ENCODE measurements around the gene SMIM1. TPM values are rescaled to one million over a fixed set of nuclear protein-coding genes. Genes with fewer than 3 reads are reported as not detected.

Gene SMIM1
- total and polyA plus RNA-seq, 9 of the 15 experiments (the other 6 are each of a cell fraction or from before 2014, with no cell fraction given), result 2.3 to 125 (median 24.3) TPM

- TF ChIP-seq CTBP1 (IDR thresholded peaks at IDR 0.05; ENCODE audit: borderline replicate concordance) (no peak), KLF6 (CRISPR knock-in tag; IDR thresholded peaks at IDR 0.05; ENCODE audit: borderline replicate concordance) (no peak), NR2F6 (CRISPR knock-in tag; IDR thresholded peaks at IDR 0.05) (no peak), ZNF146 (CRISPR knock-in tag; IDR thresholded peaks at IDR 0.05; ENCODE audit: unreplicated experiment) (no peak), SRSF3 (IDR thresholded peaks at IDR 0.05; ENCODE audit: insufficient read depth, low read length) (no peak), ZNF282 (CRISPR knock-in tag; IDR thresholded peaks at IDR 0.05) (no peak)
Measured at GRCh38 chr1:3768811-3769390, 3.6 kb upstream of the SMIM1 start (continued).

GRCh38 chr1:3770047-3770765 is 2.3 kb upstream of the SMIM1 start:
- Histone ChIP-seq H3K4me3 (no peak overlapping the region), H3K9ac (ENCODE audit: insufficient read depth in 1 of 2, low read depth in 2 of 2, low read length in 2 of 2) (peak overlapping the region in 1 of 2 experiments; percentile 47; a peak in 1 of 4 replicates), H3K27me3 (ENCODE audit: control insufficient read depth in 2 of 2, insufficient read depth in 2 of 2, low read length in 2 of 2) (no peaks in the 10 kb centered on the region), H3K9me1 (ENCODE audit: control insufficient read depth, insufficient read depth, low read length) (no peaks in the 10 kb centered on the region), H4K20me1 (replicated peaks; ENCODE audit: control insufficient read depth, insufficient read depth, low read length) (no peaks in the 10 kb centered on the region), H3K4me1 (replicated peaks in 1 of 2; ENCODE audit: control insufficient read depth in 2 of 2, insufficient read depth in 2 of 2, low read length in 2 of 2) (peaks cover 19 to 71% of the 10 kb centered on the region in 2 experiments), H3K4me2 (ENCODE audit: insufficient read depth, low read length) (no peak overlapping the region), H3K36me3 (ENCODE audit: control insufficient read depth, insufficient read depth, low read length) (no peaks in the 10 kb centered on the region), H3K9me3 (replicated peaks; ENCODE audit: control insufficient read depth, insufficient read depth, low read depth, low read length) (no peaks in the 10 kb centered on the region), H3K79me2 (ENCODE audit: control insufficient read depth, insufficient read depth, low read length) (peaks cover 32% of the 10 kb centered on the region), H2AFZ (ENCODE audit: low read depth, low read length) (no peak overlapping the region), H3K27ac (ENCODE audit: extremely low read depth, low read depth, low read length) (no peak overlapping the region)
- intact Hi-C loops (cut with micrococcal nuclease), result no loop called here
- ChIA-PET CTCF (ENCODE audit: low intra/inter-chr PET ratio) (no interaction called here), POLR2A (interaction anchor here (0.7 to 2.7 kb wide), 3 partner anchors 10 to 32 kb away, joined by 3 to 14 read pairs (median 9); no protein-coding TSS in a partner anchor)
- no TSS peak for BruUV-seq (replicated peaks)
- FAIRE-seq (no peak), DNase-seq (ENCODE audit: extremely low read depth in 1 of 4, low spot score in 3 of 4) (no peak), ATAC-seq (no peak)
- in situ Hi-C loops (cut with MboI), result no loop called here
- 91% methylated on average over 16 of the region's 16 CpGs for WGBS (ENCODE audit: insufficient coverage, low coverage, missing lambda C conversion rate)
- TF ChIP-seq ZNF766 (CRISPR knock-in tag; conservative IDR thresholded peaks at IDR 0.05) (no peak), ZNF253 (CRISPR knock-in tag; conservative IDR thresholded peaks at IDR 0.05) (no peak), TAF7 (tag; IDR thresholded peaks at IDR 0.05) (no peak), RNF2 (IDR thresholded peaks at IDR 0.05) (no peak), FOXP1 (CRISPR knock-in tag; IDR thresholded peaks at IDR 0.05) (no peak), ZNF778 (CRISPR knock-in tag; IDR thresholded peaks at IDR 0.05) (no peak), NCOA1 (IDR thresholded peaks at IDR 0.05; ENCODE audit: low read depth) (no peak), DMBX1 (CRISPR knock-in tag; IDR thresholded peaks at IDR 0.05; ENCODE audit: borderline replicate concordance) (no peak), BRCA1 (IDR thresholded peaks at IDR 0.05) (no peak), BRCA1 (CRISPR knock-in tag; IDR thresholded peaks at IDR 0.05) (no peak), PBX2 (CRISPR knock-in tag; IDR thresholded peaks at IDR 0.05; ENCODE audit: low read depth) (no peak), PBX2 (tag; conservative IDR thresholded peaks at IDR 0.05; ENCODE audit: low read depth) (no peak)
- TF ChIP-seq, protein P1, sequence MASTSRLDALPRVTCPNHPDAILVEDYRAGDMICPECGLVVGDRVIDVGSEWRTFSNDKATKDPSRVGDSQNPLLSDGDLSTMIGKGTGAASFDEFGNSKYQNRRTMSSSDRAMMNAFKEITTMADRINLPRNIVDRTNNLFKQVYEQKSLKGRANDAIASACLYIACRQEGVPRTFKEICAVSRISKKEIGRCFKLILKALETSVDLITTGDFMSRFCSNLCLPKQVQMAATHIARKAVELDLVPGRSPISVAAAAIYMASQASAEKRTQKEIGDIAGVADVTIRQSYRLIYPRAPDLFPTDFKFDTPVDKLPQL (IDR thresholded peaks at IDR 0.05; ENCODE audit: extremely low read depth, insufficient read length), result no peak
